GM19328 (cell line): ENCODE measurements around the gene SORCS2.

Experiments used
- ATAC-seq: cut with Tn5 transposase; IDR thresholded peaks from one replicate; pipeline ENCODE4 v1.9.1; 2021; ENCODE audit warnings: mild to moderate bottlenecking, moderate library complexity; ENCODE audit not compliant: unreplicated experiment

Gene SORCS2

DNA sequence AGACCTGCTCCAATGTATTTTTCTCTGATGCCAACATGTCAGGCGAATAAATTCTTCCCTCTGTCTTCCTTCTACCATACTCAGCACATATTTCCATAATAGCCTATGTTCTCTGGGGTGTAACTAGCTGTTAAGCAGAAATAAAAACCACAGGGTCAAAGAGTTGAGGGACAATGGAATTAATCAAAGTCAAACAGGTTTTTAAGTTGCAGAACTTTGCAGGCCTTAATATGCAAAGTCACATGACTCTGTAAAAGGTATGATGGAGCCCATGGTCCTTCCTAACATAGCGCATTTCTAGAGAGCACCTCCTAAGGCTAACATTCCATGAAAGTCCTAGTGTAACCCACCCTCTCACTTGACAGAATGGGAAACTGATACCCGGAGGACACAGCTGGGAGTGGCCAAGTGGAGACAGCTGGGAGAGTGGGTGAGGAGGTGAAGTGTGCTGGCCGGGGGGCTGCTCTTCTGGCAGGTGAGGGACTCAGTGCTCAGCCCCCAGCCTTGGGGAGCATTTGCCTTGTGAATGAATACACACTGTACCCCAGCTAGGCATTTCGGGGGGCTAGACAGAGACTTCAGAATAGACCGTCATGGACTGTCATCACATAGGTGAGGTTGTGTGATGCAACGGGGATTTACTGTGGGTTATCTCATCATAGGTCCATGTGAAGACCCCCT, 8.4 kb upstream of the SORCS2 start:
- ATAC-seq: no peak

DNA sequence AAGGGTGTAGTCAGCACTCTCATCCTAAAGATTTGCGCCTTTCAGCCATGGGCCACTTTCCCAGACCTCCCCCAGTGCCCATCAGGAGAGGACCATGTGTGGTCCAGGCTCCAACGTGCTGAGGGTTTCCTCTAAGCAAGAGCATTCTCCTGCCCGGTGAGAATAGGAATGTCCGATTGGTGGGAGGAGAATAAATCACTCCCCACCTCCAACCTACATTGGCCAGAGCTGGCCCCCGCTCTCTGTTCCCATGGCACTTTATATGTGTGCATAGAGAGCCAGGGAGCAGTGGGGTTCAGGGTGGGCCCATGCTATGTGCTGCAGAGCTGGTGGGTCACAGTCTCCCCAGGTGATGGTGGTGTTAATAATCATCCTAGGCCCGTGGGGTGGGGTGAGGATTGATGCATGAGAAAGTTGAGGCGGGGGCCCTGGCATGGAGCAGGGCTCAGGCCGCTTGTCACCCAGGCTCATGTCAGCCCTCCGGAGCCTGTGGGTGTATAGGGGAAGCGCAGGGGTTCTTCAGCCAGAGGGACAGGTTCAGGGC, 6.8 kb upstream of the SORCS2 start:
- ATAC-seq: no peak

DNA sequence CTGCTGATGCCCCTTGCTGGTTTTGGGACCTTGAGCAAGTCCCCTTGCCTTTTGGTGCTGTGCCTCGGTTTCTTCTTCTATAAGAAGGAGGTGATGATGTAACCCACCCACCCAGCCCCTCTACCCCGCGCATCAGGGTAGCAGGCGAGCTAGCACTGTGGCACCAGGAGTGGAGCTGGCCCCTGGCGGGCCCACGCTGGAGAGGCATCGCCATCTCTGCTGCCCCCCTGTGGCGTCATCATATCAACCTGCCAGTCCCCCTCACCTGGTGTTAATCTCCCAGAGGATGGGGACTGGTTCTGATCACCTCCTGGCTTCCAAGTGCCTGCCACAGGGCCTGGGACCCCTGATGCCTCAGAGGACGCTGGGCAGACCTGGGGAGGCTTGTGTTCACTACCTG, 6.3 kb upstream of the SORCS2 start:
- ATAC-seq: no peak

DNA sequence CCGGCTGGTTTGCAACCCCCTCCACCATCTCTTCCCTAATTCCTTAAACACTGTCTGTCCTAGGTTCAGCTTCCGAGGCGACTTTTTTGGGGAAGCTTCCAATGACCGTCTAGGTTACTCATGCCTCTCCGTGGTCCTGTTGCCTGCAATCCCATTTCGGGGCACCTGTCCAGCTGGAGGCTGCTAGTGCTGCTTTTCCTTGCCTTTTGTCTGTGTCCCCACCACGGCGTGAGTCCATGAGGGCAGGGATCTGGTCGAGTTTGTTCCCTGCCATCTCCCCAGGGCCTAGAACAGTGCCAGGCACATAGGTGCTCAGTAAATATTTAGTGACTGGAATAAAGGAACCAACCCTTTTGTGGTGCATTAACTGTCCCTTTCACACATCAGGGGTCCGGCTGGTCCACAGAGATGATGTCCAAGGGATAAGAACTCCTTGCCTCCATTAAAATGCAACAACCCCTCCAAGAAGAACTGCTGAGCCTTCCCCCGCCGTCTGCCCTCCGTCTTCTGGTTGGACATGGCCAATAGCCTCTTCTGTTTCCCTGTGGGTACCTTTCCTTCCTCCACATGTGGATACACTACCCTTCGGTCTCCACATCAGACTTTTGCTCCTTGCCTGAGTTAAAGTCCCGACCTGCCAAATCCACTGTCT, 5.7 kb upstream of the SORCS2 start:
- ATAC-seq: no peak

DNA sequence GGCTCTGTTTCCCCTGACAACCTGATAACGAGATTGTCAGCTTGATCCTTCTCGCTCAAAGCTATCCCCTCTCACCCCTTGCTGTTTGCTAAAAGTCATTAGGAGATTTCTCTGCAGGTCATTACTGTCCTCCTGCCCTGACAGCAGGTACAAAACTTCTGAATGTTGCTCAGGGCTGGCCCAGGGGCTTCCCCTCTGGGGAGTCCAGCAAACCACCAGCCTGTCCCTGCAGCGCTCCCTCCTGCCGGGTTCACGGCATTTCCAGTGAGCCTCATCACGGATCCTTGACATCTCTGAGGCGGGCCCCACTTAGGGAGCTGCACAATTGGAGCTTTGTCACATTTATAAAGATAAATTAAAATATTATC, 5.2 kb upstream of the SORCS2 start:
- ATAC-seq: no peak

DNA sequence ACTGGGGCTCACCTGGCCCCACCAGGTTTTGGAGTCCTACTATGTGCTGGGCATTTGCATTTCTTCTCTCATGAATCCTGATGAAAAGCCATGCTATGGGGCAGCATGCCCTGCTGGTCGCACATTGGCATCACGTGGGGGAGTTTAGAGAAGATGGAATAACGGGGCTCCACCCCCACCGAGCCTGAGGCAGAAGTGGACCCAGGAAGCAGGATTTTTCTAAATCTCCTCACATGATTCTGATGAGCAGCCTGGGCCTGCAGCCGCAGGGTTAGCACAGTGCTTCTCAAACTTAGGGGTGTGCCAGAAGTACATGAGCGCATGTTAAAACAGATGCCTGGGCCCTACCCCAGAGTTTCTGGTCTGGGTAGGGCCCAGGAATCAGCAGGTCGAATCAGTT, 4.6 kb upstream of the SORCS2 start:
- no peak for ATAC-seq

DNA sequence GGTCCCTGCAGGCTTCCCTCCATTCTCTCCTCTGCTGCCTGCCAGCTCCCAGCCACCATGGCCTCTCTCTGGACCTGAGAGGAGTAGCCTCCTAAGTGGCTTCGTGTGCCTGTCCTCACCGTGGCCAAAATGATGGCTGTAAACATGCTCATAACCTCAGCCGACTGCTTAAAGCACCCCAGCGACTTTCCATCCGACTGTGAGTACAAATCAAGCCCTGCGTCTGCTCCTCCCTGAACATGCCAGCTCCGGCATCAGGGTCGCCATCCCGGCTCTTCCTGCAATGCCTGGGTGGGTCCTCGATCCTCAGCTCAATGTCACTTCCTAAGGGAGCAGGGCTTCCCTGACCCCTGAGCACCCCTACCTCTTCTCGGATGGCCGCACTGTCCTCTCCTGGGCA, 3.3 kb upstream of the SORCS2 start:
- ATAC-seq: no peak

DNA sequence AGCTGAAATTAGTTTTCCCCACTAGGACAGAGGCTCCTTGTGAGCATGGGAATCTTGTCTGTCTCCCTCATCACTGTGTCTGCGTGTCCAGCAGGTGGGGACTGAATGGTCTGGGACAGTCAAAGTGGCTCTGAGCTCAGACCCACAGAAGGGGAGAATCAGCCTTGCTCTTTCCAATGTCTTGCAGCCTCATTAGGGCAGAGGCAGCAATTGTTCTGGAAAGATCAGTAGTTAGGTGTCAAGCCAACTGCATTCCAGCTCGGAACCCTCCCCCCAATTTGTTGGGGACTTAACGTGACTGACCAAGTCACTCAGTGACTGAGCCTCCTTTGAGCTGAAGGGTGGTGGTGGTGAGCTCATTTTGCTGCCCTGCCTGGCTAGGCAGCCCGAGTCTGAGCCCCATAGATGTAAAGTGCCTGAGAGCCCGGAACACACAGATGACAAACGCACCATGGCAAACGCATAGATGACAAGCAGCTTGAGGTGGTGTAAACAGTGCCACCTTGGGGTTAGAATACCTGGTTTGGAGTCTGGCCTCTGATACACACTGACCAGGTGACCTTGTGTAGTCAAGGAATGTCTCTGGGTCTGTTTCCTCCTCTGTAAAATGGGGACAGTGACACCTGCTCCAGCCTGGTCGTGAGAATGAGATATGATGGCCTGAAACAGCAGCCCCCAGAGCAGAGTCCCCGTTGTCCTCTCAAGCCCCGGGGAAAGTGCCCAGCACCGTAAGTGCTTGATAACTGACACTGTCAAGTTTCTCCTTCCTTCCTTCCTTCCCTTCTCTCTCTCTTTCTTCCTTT, 2.7 kb upstream of the SORCS2 start:
- ATAC-seq: no peak

DNA sequence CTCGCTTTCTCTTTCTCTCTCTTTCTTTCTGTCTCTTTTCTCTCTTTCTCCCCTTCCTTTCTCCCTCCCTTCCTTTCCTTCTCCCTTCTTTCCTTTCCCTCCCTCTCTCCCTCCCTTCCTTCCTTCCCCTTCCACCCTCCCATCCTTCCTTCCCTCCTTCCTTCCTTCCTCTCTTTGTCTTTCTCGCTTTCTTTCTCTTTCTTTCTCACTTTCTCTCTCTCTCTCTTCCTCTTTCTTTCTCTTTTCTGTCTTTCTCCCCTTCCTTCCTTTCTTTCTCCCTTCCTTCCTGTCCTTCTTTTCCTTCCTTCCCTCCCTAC, 2.1 kb upstream of the SORCS2 start:
- ATAC-seq: no peak

DNA sequence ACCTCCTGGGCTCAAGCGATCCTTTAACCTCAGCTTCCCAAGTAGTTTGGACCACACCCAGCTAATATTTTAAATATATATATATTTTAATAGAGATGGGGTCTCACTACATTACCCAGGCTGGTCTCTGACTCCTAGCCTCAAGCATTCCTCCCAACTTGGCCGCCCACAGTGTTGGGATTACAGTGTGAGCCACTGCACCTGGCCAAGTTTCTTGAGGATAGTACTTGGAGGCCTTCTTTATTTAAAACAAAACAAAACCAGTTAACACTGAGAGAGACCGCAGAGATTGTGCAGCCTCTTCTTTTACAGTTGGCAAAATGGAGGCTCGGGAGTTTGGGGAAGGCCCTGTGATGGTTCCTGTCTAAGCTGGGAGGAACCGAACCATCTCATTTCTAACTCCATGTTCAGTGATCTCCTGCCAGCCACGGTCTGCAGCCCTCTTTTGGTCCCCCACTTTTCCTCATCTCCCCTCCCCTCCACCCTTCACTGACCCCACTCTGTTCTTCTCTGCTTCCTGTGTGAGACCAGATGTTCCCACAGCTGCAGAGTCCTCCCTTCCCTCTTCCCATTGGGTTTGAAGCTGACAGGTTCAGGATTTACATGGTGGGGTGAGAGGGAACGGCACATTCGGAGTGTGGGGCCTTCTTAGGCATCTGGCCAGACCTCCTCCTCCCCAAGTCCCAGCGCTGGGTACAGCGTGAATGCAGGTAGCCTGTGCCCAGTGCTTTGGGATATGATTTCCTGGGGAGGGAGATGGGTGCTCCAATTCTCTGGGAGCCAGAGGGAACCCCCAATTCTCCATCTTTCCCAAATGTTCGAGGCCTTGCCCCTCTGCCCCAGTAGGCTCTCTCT, 1.4 kb upstream of the SORCS2 start:
- no peak for ATAC-seq

DNA sequence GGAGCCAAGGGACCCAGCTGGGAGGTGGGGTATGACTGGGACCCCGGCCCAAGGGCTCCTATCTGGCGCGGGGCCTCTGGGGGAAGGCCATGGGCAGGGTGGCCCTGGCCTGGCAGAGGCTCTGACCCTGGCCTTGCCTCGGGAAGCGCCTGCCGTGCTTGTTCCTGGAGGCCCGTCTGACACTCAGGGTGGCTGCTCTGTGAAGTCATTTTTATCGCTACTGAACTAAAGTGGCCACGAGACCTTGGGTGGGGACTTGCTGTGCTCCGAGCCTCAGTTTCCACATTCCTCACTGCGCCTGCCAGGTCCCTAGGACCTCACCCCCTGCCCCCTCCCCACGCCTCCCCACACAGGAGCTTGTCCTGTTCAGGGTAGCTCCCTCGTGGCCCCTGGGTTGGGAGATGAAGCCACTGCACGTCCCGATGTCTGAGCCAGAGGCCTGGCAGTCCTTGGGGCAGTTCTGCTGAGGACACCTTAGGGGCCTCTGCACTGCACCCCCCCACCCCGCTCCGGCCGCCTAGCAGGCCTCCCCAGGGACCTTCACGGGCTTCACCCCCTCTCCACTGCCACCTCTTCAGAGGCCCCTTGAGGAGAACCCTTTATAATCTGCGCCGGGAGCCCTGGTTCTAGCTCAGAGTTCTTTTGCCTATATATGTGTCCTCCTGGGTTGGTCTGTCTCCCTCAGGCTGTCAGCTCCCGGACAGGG, 639 bp upstream of the SORCS2 start:
- ATAC-seq: no peak

DNA sequence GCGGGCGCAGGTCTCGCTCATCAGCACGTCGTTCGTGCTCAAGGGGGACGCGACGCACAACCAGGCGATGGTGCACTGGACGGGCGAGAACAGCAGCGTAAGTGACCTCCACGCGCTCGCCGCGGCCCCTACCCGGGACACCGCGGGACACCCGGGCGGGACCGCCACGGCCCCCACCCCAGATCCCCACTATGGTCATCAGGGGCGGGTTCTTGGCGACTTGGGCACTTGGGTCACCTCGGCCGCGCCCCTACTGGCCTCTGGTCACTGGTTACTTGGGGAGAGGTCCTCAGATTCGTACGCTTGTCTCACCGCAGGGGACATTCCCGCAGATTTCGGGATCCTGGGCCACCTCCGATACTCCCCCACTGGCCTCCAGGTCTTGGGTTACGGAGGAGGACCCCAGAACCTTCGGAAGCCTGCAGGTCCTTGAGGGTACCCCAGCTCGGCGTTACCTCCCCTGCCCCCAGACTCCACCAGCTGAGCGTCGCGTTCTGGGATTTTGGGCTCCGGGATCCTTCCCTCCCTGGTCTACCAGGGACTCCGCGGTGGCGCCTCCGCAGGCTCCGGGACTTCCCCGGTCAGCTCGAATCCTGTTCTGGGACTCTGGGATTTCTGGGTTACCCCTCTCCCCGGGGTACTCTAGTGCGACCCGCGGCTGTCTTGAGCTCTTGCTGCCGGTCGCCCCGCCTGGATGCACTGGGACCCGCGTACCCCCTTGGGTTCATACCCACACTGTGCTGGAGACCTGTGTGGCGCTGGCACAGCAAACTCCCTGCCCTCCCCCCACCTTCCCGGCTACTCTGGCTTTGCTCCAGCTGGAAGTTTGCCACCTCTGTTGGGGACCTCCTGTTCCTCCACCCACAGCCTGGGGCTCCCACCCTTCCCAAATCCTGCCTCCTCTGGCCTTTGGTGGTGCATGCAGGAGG, 956 bp downstream of the SORCS2 start:
- ATAC-seq: no peak

DNA sequence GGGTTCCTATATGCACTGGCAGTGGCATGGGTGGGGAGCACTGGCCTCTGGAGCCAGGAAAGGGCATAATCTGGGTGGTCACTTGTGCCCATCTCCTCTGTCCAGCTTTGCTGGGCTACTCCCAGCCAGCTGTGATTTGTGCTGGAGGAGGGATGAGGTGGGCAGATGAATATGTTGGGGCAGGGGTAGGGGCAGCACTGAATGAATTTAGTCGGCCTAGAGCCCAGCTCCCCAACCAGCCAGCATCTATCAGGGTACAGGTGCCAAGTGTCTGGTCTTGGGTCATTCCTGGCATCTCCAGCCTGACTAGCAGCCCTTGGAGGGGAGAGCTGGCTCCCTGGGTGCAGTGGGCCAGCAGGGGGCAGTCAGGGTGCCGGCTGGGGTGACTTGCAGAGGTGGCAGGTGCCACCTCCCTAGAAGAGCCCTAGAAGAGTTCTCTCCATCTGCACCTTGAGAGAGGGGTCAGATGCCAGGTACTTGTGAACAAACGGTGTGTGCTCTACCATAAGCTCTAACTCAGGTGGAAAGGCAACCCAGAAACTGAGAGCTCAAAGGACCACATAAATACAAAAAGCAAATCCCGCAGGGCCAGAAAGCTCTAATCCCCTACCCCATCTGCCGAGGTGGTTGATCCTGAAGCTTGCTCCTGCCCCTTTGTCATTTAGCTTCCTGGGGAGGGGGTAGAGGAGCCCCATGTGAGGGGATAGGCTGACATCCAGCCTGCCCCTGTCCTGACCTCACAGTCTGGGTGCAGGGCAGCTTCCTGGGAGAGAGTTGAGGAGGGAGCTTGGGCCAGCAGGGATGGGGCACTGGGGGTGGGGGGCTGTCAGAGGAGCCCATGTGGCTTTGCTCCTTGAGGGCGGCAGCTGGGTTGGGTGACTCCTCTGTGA, 2.2 kb downstream of the SORCS2 start:
- ATAC-seq: no peak

DNA sequence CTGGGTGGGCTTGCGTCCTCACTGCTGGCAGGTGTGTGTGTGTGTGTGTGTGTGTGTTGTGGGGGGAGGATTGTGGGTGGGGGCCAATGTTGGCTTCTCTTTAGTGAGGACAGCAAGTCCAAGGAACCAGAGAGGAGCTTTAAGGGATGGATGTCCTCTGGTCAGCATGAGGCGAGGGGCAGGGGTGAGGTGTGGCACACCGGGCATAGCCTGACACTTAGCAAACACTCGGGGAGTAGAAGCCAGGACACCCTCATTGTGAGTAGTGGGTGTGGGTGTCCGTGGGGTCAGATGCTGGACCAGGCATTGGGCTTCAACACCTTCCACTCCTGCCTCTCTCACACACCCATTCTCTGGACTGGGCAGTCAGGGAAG, 2.8 kb downstream of the SORCS2 start:
- ATAC-seq: no peak

DNA sequence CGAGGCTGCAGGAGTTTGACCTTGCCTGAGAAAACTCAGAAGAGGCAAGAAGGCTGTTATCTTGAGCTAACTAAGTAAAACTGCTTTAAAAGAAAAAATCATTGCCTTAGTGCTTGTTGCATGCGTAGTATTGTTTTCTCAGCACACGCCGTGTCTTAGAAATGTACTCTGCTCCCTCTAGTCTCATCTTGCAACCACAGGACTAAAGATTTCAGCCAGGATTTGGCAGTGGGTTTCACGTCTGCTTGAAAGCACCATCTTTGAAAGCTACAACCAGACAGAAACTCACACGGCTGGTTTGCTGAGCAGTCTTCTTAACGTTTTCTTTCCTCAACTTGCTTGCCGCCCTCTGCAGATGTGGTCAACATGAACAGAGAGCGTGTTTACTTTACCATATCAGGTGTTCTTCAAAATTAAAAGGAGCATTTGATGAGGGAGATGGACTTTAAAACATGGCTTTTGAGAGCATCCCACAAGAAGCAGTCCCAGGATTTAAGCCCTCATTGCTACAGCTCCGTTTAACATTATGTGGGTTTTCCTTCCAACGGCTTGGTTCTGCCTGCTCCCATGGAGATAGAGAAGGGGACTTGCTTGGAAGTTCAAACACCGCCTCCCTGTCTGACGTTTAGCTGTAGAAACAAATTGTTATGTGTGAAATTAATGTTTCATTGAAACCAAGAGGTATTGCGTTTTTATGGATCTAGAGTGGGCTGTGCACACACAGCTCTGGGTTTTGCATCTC, 3.4 kb downstream of the SORCS2 start:
- ATAC-seq: no peak

DNA sequence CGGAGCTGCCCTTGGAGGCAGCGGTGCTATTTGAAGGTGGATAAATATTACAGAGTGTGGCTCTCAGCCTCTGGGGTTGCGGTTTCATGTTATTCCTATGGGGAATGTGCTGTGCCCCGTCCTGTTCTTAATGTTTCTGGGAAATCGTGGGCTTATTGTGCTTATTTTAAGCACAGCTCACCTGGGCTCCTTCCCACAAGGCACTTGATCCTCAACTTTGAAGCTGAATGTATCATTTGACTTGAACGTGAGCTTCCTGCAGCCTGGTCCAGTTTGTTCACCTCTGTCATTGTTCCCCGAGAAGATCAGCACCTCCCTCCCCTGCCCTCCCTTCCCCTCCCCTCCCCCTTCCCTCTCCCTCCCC, 3.9 kb downstream of the SORCS2 start:
- ATAC-seq: no peak

DNA sequence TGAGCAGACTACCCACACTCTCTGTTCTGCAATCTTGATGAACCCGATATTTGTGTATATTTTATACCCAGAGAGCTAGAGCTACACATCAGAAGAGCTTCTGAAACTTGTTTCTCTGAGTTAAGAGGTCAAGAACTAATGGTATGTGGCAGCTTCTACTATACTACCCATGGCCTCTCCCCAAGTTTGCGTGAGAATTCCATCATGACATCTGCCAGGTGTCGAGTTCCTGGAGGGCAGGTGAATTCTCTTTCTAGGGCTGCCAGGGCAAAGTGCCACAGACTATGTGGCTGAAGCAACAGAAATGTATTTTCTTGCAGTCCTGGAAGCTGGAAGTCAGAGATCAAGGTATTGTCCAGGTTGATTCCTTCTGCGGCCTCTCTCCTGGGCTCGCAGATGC, 4.4 kb downstream of the SORCS2 start:
- ATAC-seq: no peak

DNA sequence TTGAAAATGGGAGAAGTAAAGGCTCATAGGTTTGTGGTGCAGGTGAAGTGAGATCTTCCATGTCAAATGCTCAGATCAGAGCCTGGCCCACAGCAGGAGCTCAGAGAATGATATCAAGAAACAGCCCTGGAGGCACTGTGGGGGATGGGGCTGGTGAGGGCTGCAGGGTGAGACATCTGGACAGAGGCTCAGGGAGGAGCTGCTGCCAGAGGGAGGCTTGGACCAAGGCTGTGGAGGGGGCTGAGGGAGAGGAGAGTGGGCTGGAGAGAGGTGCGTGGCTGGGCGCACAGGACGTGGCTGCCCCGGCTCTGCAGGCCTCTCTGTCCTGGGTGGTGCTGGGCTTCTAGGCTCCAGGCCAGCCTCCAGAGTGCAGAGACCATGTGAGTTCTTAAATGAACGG, 5.6 kb downstream of the SORCS2 start:
- ATAC-seq: no peak
